Dendritic cell treated with granulocyte-macrophage colony-stimulating factor and Interleukin-4, amounts not matched to agents 40 ng/mL and 50 ng/mL, for 4 days (primary cell): ENCODE results near the gene GRIN1.

Source experiments
- H3K27ac Mint-ChIP-seq: one replicate; pipeline ENCODE4 v1.8.0; 2022; ENCODE audit warnings: mild to moderate bottlenecking, mixed read lengths
- H3K27me3 Mint-ChIP-seq: one replicate; pipeline ENCODE4 v1.8.0; 2022; ENCODE audit warnings: mild to moderate bottlenecking, mixed read lengths
- H3K36me3 Mint-ChIP-seq: one replicate; pipeline ENCODE4 v1.8.0; 2022; ENCODE audit warnings: low read depth, mixed read lengths
- H3K4me1 Mint-ChIP-seq: one replicate; pipeline ENCODE4 v1.8.0; 2022; ENCODE audit warnings: low read depth, mixed read lengths
- H3K4me3 Mint-ChIP-seq: one replicate; pipeline ENCODE4 v1.8.0; 2022; ENCODE audit warnings: mild to moderate bottlenecking, moderate library complexity, mixed read lengths
- H3K9me3 Mint-ChIP-seq: one replicate; pipeline ENCODE4 v1.8.0; 2022; ENCODE audit warnings: mixed read lengths
- intact Hi-C: fragments of 100-400 bp; cut with micrococcal nuclease; formaldehyde crosslinking; loops from one replicate; pipeline ENCODE4 v1.15.0; 2022

Gene GRIN1

GRCh38 chr9:137174722-137175293 lies 35.9 kb downstream of the GRIN1 start:
- H3K27ac Mint-ChIP-seq, result no peak overlapping the region
- no peak overlapping the region for H3K4me3 Mint-ChIP-seq
- peaks cover 8% of the 10 kb centered on the region for H3K4me1 Mint-ChIP-seq
- no peaks in the 10 kb centered on the region for H3K9me3 Mint-ChIP-seq
- peaks cover 30% of the 10 kb centered on the region for H3K36me3 Mint-ChIP-seq
- intact Hi-C loops, result loop anchor here (10.0 kb wide), 1 partner anchor 50 kb away; no protein-coding TSS in a partner anchor
- peaks cover 42% of the 10 kb centered on the region for H3K27me3 Mint-ChIP-seq

GRCh38 chr9:137175345-137175961 lies 36.5 kb downstream of the GRIN1 start:
- intact Hi-C loops, result loop anchor here (10.0 kb wide), 1 partner anchor 51 kb away; no protein-coding TSS in a partner anchor
- H3K4me3 Mint-ChIP-seq, result no peak overlapping the region
- peaks cover 36% of the 10 kb centered on the region for H3K36me3 Mint-ChIP-seq
- H3K9me3 Mint-ChIP-seq, result no peaks in the 10 kb centered on the region
- H3K27ac Mint-ChIP-seq, result no peak overlapping the region
- peaks cover 8% of the 10 kb centered on the region for H3K4me1 Mint-ChIP-seq
- H3K27me3 Mint-ChIP-seq, result peaks cover 35% of the 10 kb centered on the region

- peaks cover 47% of the 10 kb centered on the region for H3K36me3 Mint-ChIP-seq
- intact Hi-C loops, result loop anchor here (10.0 kb wide), 1 partner anchor 52 kb away; no protein-coding TSS in a partner anchor
- peaks cover 8% of the 10 kb centered on the region for H3K4me1 Mint-ChIP-seq
- H3K9me3 Mint-ChIP-seq, result no peaks in the 10 kb centered on the region
- no peak overlapping the region for H3K27ac Mint-ChIP-seq
- H3K4me3 Mint-ChIP-seq, result no peak overlapping the region
- H3K27me3 Mint-ChIP-seq, result peaks cover 24% of the 10 kb centered on the region
These were observed 37.6 kb downstream of the GRIN1 start for GRCh38 chr9:137176302-137177182.

- no peak overlapping the region for H3K27ac Mint-ChIP-seq
- intact Hi-C loops, result loop anchor here (10.0 kb wide), 1 partner anchor 54 kb away; no protein-coding TSS in a partner anchor
- no peak overlapping the region for H3K4me3 Mint-ChIP-seq
- peaks cover 7% of the 10 kb centered on the region for H3K27me3 Mint-ChIP-seq
- H3K4me1 Mint-ChIP-seq, result peaks cover 4% of the 10 kb centered on the region
- H3K36me3 Mint-ChIP-seq, result peaks cover 65% of the 10 kb centered on the region
- H3K9me3 Mint-ChIP-seq, result no peaks in the 10 kb centered on the region
These were observed 39.4 kb downstream of the GRIN1 start for GRCh38 chr9:137178201-137178938.

- Mint-ChIP-seq H3K27ac (no peak overlapping the region), H3K4me1 (no peaks in the 10 kb centered on the region), H3K36me3 (peaks cover 73% of the 10 kb centered on the region), H3K9me3 (no peaks in the 10 kb centered on the region), H3K27me3 (peaks cover 2% of the 10 kb centered on the region), H3K4me3 (no peak overlapping the region)
- intact Hi-C loops, result loop anchor here (10.0 kb wide), 1 partner anchor 54 kb away; no protein-coding TSS in a partner anchor
These were observed 40.1 kb downstream of the GRIN1 start for GRCh38 chr9:137178939-137179630.

- peaks cover 2% of the 10 kb centered on the region for H3K27me3 Mint-ChIP-seq
- intact Hi-C loops, result loop anchor here (10.0 kb wide), 1 partner anchor 55 kb away; no protein-coding TSS in a partner anchor
- H3K27ac Mint-ChIP-seq, result no peak overlapping the region
- H3K4me1 Mint-ChIP-seq, result peaks cover 5% of the 10 kb centered on the region
- peaks cover 79% of the 10 kb centered on the region for H3K36me3 Mint-ChIP-seq
- H3K9me3 Mint-ChIP-seq, result no peaks in the 10 kb centered on the region
- H3K4me3 Mint-ChIP-seq, result no peak overlapping the region
These were observed 40.8 kb downstream of the GRIN1 start for GRCh38 chr9:137179761-137180160.

GRCh38 chr9:137180491-137180890 lies 41.5 kb downstream of the GRIN1 start:
- peaks cover 2% of the 10 kb centered on the region for H3K27me3 Mint-ChIP-seq
- peaks cover 7% of the 10 kb centered on the region for H3K4me1 Mint-ChIP-seq
- H3K9me3 Mint-ChIP-seq, result no peaks in the 10 kb centered on the region
- no peak overlapping the region for H3K27ac Mint-ChIP-seq
- peaks cover 87% of the 10 kb centered on the region for H3K36me3 Mint-ChIP-seq
- no peak overlapping the region for H3K4me3 Mint-ChIP-seq
- intact Hi-C loops, result no loop called here

GRCh38 chr9:137181680-137182079 lies 42.7 kb downstream of the GRIN1 start:
- Mint-ChIP-seq H3K4me3 (no peak overlapping the region), H3K4me1 (peaks cover 16% of the 10 kb centered on the region), H3K36me3 (peaks cover 98% of the 10 kb centered on the region), H3K9me3 (no peaks in the 10 kb centered on the region), H3K27me3 (no peaks in the 10 kb centered on the region), H3K27ac (no peak overlapping the region)
- intact Hi-C loops, result no loop called here

- no peaks in the 10 kb centered on the region for H3K9me3 Mint-ChIP-seq
- intact Hi-C loops, result no loop called here
- peaks cover 28% of the 10 kb centered on the region for H3K4me1 Mint-ChIP-seq
- H3K27ac Mint-ChIP-seq, result no peak overlapping the region
- no peaks in the 10 kb centered on the region for H3K27me3 Mint-ChIP-seq
- H3K4me3 Mint-ChIP-seq, result no peak overlapping the region
- peaks cover 95% of the 10 kb centered on the region for H3K36me3 Mint-ChIP-seq
These were observed 43.9 kb downstream of the GRIN1 start for GRCh38 chr9:137182836-137183235.

GRCh38 chr9:137183980-137184595 lies 45.1 kb downstream of the GRIN1 start:
- intact Hi-C loops, result no loop called here
- Mint-ChIP-seq H3K27ac (no peak overlapping the region), H3K36me3 (peaks cover 95% of the 10 kb centered on the region), H3K4me3 (no peak overlapping the region), H3K4me1 (peaks cover 32% of the 10 kb centered on the region), H3K27me3 (no peaks in the 10 kb centered on the region), H3K9me3 (no peaks in the 10 kb centered on the region)

- intact Hi-C loops, result loop anchor here (5.0 kb wide), 1 partner anchor 37 kb away; the partner anchor contains the start of gene RNF208
- peaks cover 95% of the 10 kb centered on the region for H3K36me3 Mint-ChIP-seq
- peaks cover 42% of the 10 kb centered on the region for H3K4me1 Mint-ChIP-seq
- H3K27me3 Mint-ChIP-seq, result no peaks in the 10 kb centered on the region
- H3K4me3 Mint-ChIP-seq, result no peak overlapping the region
- no peaks in the 10 kb centered on the region for H3K9me3 Mint-ChIP-seq
- no peak overlapping the region for H3K27ac Mint-ChIP-seq
These were observed 46.1 kb downstream of the GRIN1 start for GRCh38 chr9:137184881-137185660.

- H3K27ac Mint-ChIP-seq, result no peak overlapping the region
- H3K36me3 Mint-ChIP-seq, result peaks cover 95% of the 10 kb centered on the region
- H3K9me3 Mint-ChIP-seq, result no peaks in the 10 kb centered on the region
- no peaks in the 10 kb centered on the region for H3K27me3 Mint-ChIP-seq
- peaks cover 50% of the 10 kb centered on the region for H3K4me1 Mint-ChIP-seq
- H3K4me3 Mint-ChIP-seq, result no peak overlapping the region
- intact Hi-C loops, result loop anchor here (5.0 kb wide), 1 partner anchor 36 kb away; the partner anchor contains the start of gene RNF208
These were observed 47.0 kb downstream of the GRIN1 start for GRCh38 chr9:137185921-137186320.
